ENCODE results near the gene DEFB113. TPM values are rescaled to one million over a fixed set of nuclear protein-coding genes. Genes with fewer than 3 reads are reported as not detected.
"Not testable (repeated sequence)": the region's sequence is repeated elsewhere in the genome, so short reads cannot be mapped to it uniquely, and the experiment has no call there.

Gene DEFB113
- total and polyA plus RNA-seq, 2 donors (not counting 1 experiment from before 2014, with no cell fraction given) = not detected

GRCh38 chr6:49944068-49944467, 25.4 kb downstream of the DEFB113 start:
- H3K27me3 Mint-ChIP-seq; H3K27ac ChIP-seq (ENCODE audit: low read length in 2 of 2); H3K4me3 ChIP-seq (ENCODE audit: control extremely low read depth in 1 of 5, extremely low read depth in 1 of 5, insufficient read depth in 1 of 5, low read depth in 2 of 5, low read length in 4 of 5); H3K36me3 ChIP-seq (replicated peaks in 1 of 2; ENCODE audit: control extremely low read depth in 1 of 2, control insufficient read depth in 1 of 2, extremely low read depth in 1 of 2, insufficient read depth in 2 of 2, low read length in 1 of 2); DNase-seq; CTCF ChIA-PET; H3K27ac Mint-ChIP-seq; H3K4me2 ChIP-seq (replicated peaks; ENCODE audit: low read depth, low read length, poor library complexity, severe bottlenecking); H3K4me3 Mint-ChIP-seq; H3K27me3 ChIP-seq (replicated peaks in 1 of 4; ENCODE audit: control extremely low read depth in 1 of 4, control insufficient read depth in 3 of 4, insufficient read depth in 4 of 4, low read length in 3 of 4); H2AFZ ChIP-seq (ENCODE audit: insufficient read depth, low read depth, low read length, poor library complexity, severe bottlenecking); intact Hi-C loops (cut with micrococcal nuclease); H3K9ac ChIP-seq (ENCODE audit: low read length); H3K9me3 ChIP-seq (ENCODE audit: control extremely low read depth in 1 of 3, control insufficient read depth in 2 of 3, insufficient read depth in 1 of 3, low read length in 2 of 3); H4K20me1 ChIP-seq (ENCODE audit: control insufficient read depth, insufficient read depth, low read length, poor library complexity, severe bottlenecking); POLR2A ChIA-PET; ATAC-seq (ENCODE audit: low read depth); H3K4me1 Mint-ChIP-seq; H3K4me1 ChIP-seq (ENCODE audit: control insufficient read depth in 2 of 2, insufficient read depth in 2 of 2, low read length in 2 of 2); H3K79me2 ChIP-seq (ENCODE audit: control insufficient read depth, insufficient read depth, low read length): not testable (repeated sequence)
- H3K9me3 Mint-ChIP-seq (ENCODE audit: insufficient read depth) = peaks cover 16% of the 10 kb centered on the region
- no CpG with 5 or more reads among the region's 3 CpGs for WGBS (ENCODE audit: insufficient coverage)

- no peak for ATAC-seq (ENCODE audit: low read depth)
- Histone ChIP-seq H3K9me3 (ENCODE audit: control extremely low read depth in 1 of 3, control insufficient read depth in 2 of 3, insufficient read depth in 1 of 3, low read length in 2 of 3) (no peaks in the 10 kb centered on the region), H3K36me3 (replicated peaks in 1 of 2; ENCODE audit: control extremely low read depth in 1 of 2, control insufficient read depth in 1 of 2, extremely low read depth in 1 of 2, insufficient read depth in 2 of 2, low read length in 1 of 2) (no peaks in the 10 kb centered on the region), H3K27me3 (replicated peaks in 1 of 4; ENCODE audit: control extremely low read depth in 1 of 4, control insufficient read depth in 3 of 4, insufficient read depth in 4 of 4, low read length in 3 of 4) (no peaks in the 10 kb centered on the region), H4K20me1 (ENCODE audit: control insufficient read depth, insufficient read depth, low read length, poor library complexity, severe bottlenecking) (no peaks in the 10 kb centered on the region), H3K4me2 (replicated peaks; ENCODE audit: low read depth, low read length, poor library complexity, severe bottlenecking) (no peak overlapping the region), H3K79me2 (ENCODE audit: control insufficient read depth, insufficient read depth, low read length) (no peaks in the 10 kb centered on the region), H3K9ac (ENCODE audit: low read length) (no peak overlapping the region), H3K4me3 (ENCODE audit: control extremely low read depth in 1 of 5, extremely low read depth in 1 of 5, insufficient read depth in 1 of 5, low read depth in 2 of 5, low read length in 4 of 5) (no peak overlapping the region), H2AFZ (ENCODE audit: insufficient read depth, low read depth, low read length, poor library complexity, severe bottlenecking) (no peak overlapping the region), H3K4me1 (ENCODE audit: control insufficient read depth in 2 of 2, insufficient read depth in 2 of 2, low read length in 2 of 2) (no peaks in the 10 kb centered on the region), H3K27ac (ENCODE audit: low read length in 2 of 2) (no peak overlapping the region)
- no peak overlapping the region for H3K27ac Mint-ChIP-seq
- peaks cover 9% of the 10 kb centered on the region for H3K9me3 Mint-ChIP-seq (ENCODE audit: insufficient read depth)
- no peak for TF ChIP-seq EZH2 (IDR thresholded peaks at IDR 0.05; ENCODE audit: borderline replicate concordance, insufficient read depth, low read depth, low read length, poor library complexity, severe bottlenecking)
- TF ChIP-seq, protein P1, sequence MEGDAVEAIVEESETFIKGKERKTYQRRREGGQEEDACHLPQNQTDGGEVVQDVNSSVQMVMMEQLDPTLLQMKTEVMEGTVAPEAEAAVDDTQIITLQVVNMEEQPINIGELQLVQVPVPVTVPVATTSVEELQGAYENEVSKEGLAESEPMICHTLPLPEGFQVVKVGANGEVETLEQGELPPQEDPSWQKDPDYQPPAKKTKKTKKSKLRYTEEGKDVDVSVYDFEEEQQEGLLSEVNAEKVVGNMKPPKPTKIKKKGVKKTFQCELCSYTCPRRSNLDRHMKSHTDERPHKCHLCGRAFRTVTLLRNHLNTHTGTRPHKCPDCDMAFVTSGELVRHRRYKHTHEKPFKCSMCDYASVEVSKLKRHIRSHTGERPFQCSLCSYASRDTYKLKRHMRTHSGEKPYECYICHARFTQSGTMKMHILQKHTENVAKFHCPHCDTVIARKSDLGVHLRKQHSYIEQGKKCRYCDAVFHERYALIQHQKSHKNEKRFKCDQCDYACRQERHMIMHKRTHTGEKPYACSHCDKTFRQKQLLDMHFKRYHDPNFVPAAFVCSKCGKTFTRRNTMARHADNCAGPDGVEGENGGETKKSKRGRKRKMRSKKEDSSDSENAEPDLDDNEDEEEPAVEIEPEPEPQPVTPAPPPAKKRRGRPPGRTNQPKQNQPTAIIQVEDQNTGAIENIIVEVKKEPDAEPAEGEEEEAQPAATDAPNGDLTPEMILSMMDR (IDR thresholded peaks at IDR 0.05) = no peak
- ChIA-PET POLR2A (no interaction called here), CTCF (no interaction called here)
- intact Hi-C loops (cut with micrococcal nuclease) = no loop called here
- no peaks in the 10 kb centered on the region for H3K27me3 Mint-ChIP-seq
- WGBS (ENCODE audit: insufficient coverage) = 86% methylated on average over 2 of the region's 3 CpGs
- no peaks in the 10 kb centered on the region for H3K4me1 Mint-ChIP-seq
- H3K4me3 Mint-ChIP-seq = no peak overlapping the region
- DNase-seq = no peak
Measured at GRCh38 chr6:49939993-49940498, 29.4 kb downstream of the DEFB113 start.

All from B cell (primary cell).